ENCODE measurements around the gene NCBP1.

NCBP1 gene

GRCh38 chr9:97625620-97626019 is 8.0 kb upstream of the NCBP1 start:
- DNase-seq: no peak

- no peak for DNase-seq
Observed at GRCh38 chr9:97627624-97628023, 6.0 kb upstream of the NCBP1 start.

GRCh38 chr9:97628668-97629067 is 5.0 kb upstream of the NCBP1 start:
- DNase-seq: no peak

- DNase-seq: no peak
Observed at GRCh38 chr9:97629156-97629555, 4.5 kb upstream of the NCBP1 start.

GRCh38 chr9:97630591-97630990 is 3.0 kb upstream of the NCBP1 start:
- no peak for DNase-seq

- peak; percentile 51 for DNase-seq
Observed at GRCh38 chr9:97632248-97632984, 1.2 kb upstream of the NCBP1 start.

- DNase-seq: no peak
Observed at GRCh38 chr9:97633859-97634490, 354 bp downstream of the NCBP1 start.

- no peak for DNase-seq
Observed at GRCh38 chr9:97635026-97635425, 1.4 kb downstream of the NCBP1 start.

- DNase-seq: no peak
Observed at GRCh38 chr9:97636903-97637302, 3.3 kb downstream of the NCBP1 start.

GRCh38 chr9:97638666-97639065 is 5.0 kb downstream of the NCBP1 start:
- DNase-seq: no peak

GRCh38 chr9:97640325-97640724 is 6.7 kb downstream of the NCBP1 start:
- no peak for DNase-seq

GRCh38 chr9:97645720-97646119 is 12.1 kb downstream of the NCBP1 start:
- no peak for DNase-seq

- DNase-seq: no peak
Observed at GRCh38 chr9:97647996-97648395, 14.4 kb downstream of the NCBP1 start.

- no peak for DNase-seq
Observed at GRCh38 chr9:97651646-97652045, 18.0 kb downstream of the NCBP1 start.

- DNase-seq: no peak
Observed at GRCh38 chr9:97658707-97659106, 25.1 kb downstream of the NCBP1 start.

GRCh38 chr9:97659771-97660170 is 26.1 kb downstream of the NCBP1 start:
- no peak for DNase-seq

- DNase-seq: no peak
Observed at GRCh38 chr9:97660340-97660739, 26.7 kb downstream of the NCBP1 start.

GRCh38 chr9:97660847-97661246 is 27.2 kb downstream of the NCBP1 start:
- DNase-seq: no peak

- DNase-seq: no peak
Observed at GRCh38 chr9:97665742-97666141, 32.1 kb downstream of the NCBP1 start.

- DNase-seq: no peak
Observed at GRCh38 chr9:97666907-97667686, 33.5 kb downstream of the NCBP1 start.

- DNase-seq: no peak
Observed at GRCh38 chr9:97668485-97668884, 34.9 kb downstream of the NCBP1 start.

GRCh38 chr9:97670586-97670985 is 37.0 kb downstream of the NCBP1 start:
- DNase-seq: no peak

GRCh38 chr9:97672403-97672802 is 38.8 kb downstream of the NCBP1 start:
- no peak for DNase-seq

GRCh38 chr9:97673922-97674321 is 40.3 kb downstream of the NCBP1 start:
- DNase-seq: no peak

All from NCI-H510A (cell line).